UCSD-AML1 (cell line): ENCODE data around the gene PPP4R3A.
"Not testable (repeated sequence)": the region's sequence is repeated elsewhere in the genome, so short reads cannot be mapped to it uniquely, and the experiment has no call there.

Source experiments
- DNase-seq: peaks from one replicate; lab custom pipeline; 2025; ENCODE audit not compliant: unreplicated experiment; lab: John Stamatoyannopoulos, UW

The PPP4R3A gene

GRCh38 chr14:91506226-91506625 is 3.9 kb downstream of the PPP4R3A start:
- no peak for DNase-seq

- DNase-seq: no peak
Measured at GRCh38 chr14:91503000-91503504, 7.1 kb downstream of the PPP4R3A start.

- no peak for DNase-seq
Measured at GRCh38 chr14:91501951-91502930, 7.9 kb downstream of the PPP4R3A start.

GRCh38 chr14:91501348-91501747 is 8.8 kb downstream of the PPP4R3A start:
- no peak for DNase-seq

- no peak for DNase-seq
Measured at GRCh38 chr14:91496790-91497189, 13.3 kb downstream of the PPP4R3A start.

GRCh38 chr14:91494392-91495065 is 15.6 kb downstream of the PPP4R3A start:
- not testable (repeated sequence) for DNase-seq

GRCh38 chr14:91493169-91493568 is 16.9 kb downstream of the PPP4R3A start:
- no peak for DNase-seq

GRCh38 chr14:91484744-91485143 is 25.4 kb downstream of the PPP4R3A start:
- no peak for DNase-seq

GRCh38 chr14:91484186-91484585 is 25.9 kb downstream of the PPP4R3A start:
- DNase-seq: no peak

- no peak for DNase-seq
Measured at GRCh38 chr14:91482263-91483013, 27.7 kb downstream of the PPP4R3A start.

GRCh38 chr14:91477388-91477787 is 32.7 kb downstream of the PPP4R3A start:
- DNase-seq: no peak

GRCh38 chr14:91473046-91473445 is 37.1 kb downstream of the PPP4R3A start:
- no peak for DNase-seq

GRCh38 chr14:91470216-91470615 is 39.9 kb downstream of the PPP4R3A start:
- DNase-seq: no peak

- DNase-seq: no peak
Measured at GRCh38 chr14:91466192-91466591, 43.9 kb downstream of the PPP4R3A start.

GRCh38 chr14:91464615-91465205 is 45.4 kb downstream of the PPP4R3A start:
- DNase-seq: no peak

GRCh38 chr14:91458612-91459011 is 51.5 kb downstream of the PPP4R3A start:
- DNase-seq: no peak

GRCh38 chr14:91456283-91456682 is 53.8 kb downstream of the PPP4R3A start:
- no peak for DNase-seq

- DNase-seq: no peak
Measured at GRCh38 chr14:91454580-91454979, 55.5 kb downstream of the PPP4R3A start.

- no peak for DNase-seq
Measured at GRCh38 chr14:91454155-91454554, 56.0 kb downstream of the PPP4R3A start.

- no peak for DNase-seq
Measured at GRCh38 chr14:91453744-91454143, 56.4 kb downstream of the PPP4R3A start.
